ENCODE results near the gene SND1.
A peak's percentile ranks its signal among the peaks of the same experiment; 100 is the strongest.

Gene SND1

DNA sequence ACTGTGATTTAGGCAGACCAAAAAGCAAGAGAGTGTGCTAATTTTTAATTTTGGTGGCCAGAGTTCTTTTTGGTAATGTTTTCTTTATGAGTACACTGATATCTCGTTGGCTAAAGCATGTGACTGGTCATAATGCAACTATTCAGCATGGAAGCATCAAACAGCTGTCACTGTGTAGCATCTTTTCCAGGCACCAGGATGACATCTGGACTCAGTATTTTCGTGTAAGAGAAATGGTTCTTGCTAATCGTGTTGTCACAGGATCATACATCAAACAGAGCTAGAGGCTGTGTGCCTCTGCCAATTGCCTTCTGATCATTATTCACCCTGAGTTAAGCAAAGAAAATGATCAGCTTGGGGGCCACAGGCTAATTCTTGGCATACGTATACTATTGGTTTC, 118.9 kb downstream of the SND1 start:
- ATAC-seq = no peak

DNA sequence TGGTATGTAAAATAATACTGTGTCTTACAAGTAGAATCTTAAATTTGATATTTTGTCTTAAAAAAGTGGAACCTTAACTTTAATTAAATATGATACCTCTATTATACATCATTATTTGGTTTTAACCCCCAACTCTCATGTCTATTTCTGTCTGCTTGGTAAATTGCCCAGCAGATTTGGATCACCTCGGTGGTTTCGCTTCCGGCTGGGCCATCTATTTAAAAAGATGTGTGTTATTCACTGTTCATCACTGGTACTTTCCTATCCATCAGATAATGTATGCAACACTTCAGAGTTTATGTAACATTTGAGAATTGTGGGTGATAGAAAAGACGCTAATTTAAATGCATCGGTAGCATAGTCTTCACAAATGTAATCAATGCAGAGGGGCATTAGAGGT, 119.7 kb downstream of the SND1 start:
- peak; percentile 43 to 46 for ATAC-seq

DNA sequence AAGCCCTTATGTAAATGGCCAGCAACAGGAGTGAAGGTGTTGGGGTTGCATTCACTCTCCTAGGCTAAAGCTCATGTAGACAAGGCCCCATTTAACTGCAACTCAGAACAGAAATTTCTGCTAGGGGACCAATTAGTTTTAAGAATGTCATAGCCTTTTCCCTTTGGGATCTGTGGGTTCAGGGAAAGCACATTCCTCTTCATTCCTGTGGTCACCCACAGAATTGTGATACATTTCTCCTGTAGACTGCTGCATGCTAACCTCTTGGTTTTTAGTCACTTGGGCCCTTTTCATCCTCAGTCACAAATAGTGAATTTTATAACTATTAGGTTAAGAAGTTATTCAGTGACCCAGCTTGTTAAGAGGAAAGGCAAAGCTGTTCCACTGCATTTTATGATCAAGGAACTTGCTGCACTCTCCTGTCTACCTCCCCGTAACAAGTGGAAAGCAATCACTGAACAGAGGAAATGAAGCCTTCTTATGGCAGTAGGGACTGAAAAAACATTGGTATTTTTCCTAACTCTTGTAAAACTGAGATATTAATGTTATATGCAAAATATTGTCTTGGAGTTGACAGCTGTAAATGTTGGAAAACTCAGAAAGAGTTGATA, 124.9 kb downstream of the SND1 start:
- ATAC-seq = no peak

DNA sequence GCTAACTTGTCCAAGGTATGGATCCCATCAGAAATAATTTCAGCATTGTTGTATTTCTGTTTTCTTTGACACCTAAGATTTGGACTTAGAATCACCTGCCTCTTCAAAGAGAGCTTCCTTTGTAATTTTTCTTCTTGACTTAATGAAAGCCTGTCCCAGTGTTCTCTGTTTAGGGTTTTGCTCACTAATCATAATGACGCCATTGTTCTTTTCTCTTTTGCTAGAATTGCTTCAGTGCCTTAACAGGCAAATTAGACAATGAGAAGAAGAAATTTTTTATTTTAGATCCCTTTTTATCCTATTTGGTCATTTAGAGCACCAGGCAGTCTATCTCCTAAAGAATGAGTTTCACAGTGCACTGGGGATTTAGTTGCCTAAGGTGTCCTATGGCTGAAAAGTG, 128.5 kb downstream of the SND1 start:
- ATAC-seq = no peak

DNA sequence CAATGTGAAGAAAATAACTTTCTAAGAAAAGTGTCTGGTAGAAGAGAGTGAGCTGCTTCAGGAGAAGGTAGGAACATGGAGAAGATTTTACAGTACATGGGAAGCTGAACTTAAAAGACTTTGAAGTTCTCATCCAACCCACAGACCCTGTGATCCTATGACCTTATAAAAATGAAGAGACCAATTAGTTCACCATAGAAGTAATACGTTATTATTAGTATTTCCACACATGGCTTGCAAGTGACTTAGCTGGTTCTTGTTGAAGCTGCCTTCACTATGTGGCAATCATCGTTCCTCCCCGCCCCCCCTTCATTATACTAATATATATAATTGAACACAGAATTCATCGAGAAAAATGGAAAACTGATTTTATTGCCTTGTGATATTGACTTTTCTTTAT, 129.1 kb downstream of the SND1 start:
- ATAC-seq = no peak

DNA sequence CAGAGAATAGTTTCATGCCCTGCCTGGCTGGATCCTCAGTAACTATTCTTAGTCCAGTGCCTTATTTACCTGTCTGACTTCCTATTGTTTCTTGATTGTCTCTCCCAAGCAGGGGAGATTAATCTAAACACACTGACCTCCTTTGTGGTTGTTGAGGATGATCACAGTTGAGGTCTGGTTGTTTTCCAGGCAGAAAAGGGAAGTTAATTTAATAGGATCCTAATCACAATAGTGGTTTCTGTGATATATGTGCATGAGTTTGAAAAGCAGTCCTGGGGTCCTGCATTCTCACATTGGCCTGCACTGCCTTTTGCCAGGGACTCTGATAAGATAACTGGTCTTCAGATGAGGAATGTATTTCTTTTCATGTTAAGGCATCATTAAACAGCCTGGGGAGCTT, 130.1 kb downstream of the SND1 start:
- no peak for ATAC-seq

DNA sequence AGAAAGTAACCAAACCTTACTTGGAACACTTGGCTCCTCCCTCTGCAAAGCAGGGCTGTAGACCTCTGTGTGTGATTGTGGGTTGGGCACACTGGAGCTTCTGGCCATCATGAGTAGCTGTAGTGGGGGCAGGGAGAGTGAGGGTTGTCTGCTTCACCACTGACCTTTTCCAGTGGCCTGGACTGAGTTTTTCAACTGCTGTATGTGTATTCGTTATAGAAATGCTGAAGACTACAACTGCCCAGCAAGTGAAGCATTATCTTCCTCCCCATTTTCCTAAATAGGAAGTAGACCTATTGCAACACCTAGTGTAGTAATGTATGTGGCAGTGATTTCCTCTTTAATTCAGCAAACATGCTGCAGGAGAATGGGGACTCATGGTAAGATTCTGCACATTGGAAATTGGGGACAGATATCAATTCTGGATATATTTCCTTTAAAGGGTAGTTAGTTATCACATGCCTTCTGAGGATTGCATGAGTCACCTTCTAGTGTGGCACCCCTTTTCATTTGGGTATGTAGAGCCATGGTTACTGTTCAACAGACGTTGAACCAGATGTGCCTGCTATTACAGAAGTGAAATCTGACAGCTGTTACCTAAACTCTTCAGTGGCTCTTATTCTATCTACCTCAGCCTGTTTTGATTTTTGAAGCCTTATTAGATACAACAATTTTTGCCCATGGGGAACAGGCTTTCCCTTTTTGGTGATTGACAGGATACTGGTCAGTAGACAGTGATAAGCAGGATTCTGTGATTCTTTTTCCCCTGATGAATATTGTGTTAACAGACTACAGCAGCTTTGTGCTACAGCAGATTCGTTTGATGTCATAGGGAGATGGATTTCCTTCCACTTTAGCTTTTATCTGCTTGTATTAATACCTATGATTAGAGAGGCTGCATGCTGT, 130.9 kb downstream of the SND1 start:
- ATAC-seq = no peak

DNA sequence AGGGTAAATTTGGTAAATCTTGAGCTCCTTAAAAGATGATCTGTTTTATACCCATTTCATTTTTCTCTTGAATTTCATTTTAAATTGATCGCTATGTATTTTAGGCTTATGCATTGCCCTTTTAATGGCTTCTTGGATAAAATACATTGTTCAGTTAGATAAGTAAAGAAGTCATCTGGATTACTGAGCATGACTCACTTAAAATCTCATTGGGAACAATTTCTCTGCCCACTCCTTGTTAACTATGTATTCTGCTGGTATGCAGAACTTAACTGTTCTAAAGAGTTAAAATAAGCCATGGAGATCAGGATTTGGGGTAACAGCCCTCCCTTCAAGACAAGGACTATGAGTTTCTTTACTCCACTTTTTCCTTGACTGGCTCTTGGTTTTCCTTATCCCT, 134.2 kb downstream of the SND1 start:
- no peak for ATAC-seq

DNA sequence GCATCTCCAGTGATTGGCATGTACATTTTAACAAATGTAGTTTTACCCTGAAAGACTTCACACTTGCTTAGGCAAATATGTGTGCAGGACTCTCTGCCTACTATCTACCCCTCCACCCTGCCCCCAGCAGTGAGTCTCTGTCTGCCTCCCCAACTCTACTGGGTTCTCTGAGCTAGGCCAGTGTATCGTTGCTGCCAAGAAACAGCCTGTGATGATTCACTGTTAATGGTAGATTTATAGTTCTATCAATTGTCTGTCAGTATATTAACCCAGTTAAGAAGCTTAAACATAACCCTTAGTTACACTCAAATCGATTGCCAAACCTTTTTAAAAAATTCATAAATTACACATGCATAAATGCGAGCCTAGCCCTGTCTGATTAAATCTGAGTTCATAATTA, 137.0 kb downstream of the SND1 start:
- ATAC-seq = no peak

DNA sequence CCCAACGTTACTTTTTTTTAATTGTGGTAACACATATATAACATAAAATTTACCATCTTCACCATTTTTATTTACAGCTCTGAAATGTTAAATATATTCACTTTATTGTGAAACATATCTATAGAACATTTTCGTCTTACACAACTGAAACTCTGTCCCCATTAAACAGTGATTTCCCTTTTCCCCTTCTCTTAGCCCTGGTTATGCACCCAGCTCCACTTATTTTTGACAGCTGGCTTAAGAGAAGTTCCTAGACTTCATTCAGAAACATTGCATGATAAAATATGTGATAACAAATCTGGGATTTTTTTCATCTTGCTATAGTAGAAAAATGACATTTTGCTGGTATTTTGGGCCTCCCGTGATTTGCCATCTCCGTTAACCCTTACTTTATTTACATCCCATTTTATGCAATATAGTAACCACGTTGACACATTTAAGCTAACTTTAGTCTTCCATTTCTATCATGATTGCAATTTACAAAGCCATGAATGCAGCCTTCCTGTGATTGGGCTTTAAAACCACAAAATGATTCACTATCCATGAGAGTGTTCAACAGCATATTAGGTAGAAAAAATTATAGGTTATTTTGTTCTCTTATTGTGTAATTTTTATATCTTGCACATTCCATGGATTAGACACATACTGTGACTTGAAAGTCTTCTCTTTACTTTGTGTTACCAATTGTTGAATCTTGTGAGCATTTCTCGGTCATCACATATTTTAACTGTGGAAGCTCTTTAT, 139.6 kb downstream of the SND1 start:
- ATAC-seq = no peak

DNA sequence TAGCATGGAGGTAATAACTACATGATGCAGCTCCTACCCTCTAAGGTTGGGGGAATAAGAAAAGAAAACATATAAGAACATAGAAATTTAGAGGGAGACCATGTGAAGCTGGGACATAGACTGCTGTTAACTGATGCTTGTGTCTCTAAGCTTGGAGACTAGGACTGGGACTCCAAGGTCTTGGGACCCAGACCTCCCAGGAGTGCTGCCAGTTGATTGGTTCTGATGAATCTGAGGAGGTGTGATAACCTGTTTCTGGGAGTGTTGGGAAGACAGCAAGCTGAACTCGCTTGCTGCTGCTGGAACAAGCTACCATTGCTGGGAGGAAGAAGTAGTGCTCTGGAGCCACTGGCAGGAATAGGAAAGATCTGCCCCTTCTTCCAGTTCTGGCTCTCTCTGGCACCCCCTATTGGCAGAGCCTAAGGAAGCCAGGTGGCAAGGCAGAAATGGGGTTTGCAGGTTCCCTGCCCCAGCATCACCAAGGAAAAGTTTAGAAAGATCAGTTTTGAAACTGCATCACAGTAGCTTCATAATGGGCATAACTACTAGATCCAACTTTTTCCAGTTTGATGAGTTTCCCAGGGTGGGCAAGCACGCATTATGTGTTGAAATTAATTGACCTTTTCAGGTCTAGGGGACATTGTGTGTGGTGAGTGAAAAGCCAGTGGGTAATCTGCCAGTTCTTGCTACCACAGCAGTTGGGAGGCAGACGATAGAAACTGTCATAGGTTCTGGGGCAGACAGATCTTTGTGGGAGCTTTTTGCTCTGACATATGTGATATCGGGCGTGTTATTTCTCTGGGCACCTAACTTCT, 140.7 kb downstream of the SND1 start:
- peak in 1 of 2 donors; percentile 17 for ATAC-seq

DNA sequence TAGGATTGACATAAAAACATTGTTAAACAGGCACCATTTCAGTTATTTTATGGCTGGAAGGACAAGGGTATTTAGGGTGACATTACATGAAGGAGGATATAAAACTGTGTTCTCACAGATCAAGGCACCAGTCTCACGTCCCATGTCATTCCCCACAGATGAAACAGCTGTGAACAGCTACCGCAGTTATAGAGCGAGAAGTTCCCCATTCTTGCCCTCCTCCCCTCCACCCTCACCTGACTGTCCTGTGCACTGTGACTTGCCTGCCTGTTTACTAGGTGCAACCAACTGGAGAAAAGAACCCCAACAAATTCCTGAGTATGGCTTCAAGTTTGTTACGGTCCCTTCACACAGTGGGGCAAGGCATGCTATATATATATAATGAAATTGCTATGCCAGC, 141.6 kb downstream of the SND1 start:
- ATAC-seq = no peak

DNA sequence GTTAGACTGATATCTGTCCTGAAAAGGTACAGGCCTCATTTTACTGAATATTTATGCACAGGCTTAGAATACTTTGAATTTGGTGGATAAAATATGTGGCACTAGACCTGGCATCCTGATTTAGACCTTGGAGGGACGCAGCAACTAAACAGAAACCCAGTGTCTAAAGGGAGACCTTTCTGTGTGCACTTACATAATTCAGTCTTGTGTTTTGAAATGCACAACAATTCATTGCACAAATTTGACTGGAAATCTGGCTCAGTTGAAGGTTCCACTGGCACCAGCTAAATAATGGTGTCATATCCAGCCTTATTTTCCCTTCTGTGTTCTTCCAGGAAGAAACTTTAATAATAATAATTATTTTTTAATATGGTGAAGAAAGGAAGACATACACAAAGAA, 142.1 kb downstream of the SND1 start:
- ATAC-seq = no peak

DNA sequence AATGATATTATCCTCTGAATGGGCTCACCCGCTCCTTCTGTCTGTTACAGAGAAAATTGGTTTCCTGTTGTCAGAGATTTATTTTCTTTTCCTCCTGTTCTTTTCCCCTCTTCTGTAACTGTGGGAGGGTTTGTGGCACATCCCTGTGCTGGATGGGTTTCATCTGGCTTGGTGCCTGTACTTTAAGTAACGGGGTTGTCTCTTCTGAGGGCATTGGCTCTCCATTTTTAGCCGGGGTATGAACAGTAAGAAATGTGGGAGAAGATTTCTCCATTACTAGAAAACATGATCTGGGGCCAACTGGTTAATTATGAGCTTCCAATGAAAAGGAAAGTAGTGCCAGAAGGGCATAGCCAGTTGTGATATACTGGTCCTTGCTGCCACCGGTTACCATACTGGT, 142.6 kb downstream of the SND1 start:
- no peak for ATAC-seq

DNA sequence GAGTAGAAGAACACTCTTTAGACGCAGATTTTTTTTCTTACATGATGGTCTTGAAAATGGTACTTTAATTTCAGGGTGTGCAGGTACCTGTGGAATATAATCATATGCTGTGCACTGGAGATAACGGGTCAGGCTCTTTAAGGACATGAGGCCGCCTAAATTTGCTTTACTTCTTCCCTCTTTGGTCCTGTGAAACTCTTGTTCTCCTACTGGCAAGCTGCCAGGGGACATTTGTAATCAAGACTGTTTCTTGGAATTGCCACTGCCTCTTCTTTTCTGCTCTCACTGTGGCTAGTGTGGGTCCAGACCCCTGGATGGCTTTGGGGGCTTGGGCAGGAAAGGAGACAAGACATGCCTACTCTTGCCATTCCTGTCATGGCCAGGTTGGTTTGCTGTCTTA, 146.0 kb downstream of the SND1 start:
- no peak for ATAC-seq

DNA sequence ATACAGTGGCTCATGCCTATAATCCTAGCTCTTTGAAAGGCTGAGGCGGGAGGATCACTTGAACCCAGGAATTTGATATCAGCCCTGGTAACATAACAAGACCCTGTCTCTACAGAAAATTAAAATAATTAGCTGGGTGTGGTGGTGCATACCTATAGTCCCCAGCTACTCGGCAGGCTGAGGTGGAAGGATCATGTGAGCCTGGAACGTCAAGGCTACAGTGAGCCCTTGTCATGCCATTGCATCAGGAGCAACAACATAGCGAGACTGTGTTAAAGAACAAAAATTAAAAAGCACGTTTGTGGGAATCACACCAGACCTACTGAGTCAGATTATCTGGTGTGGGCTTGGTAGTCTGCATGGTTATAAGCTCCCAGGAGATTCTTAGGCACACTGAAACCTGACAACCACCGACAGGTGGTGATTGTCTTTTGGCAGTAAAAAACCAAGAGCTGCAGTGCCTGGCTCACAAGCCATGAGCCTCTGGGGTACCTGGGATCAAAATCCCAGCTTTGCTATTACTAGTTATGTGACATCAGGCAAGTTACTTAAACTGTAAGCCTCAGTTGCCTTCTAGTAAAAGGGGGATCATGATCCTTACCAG, 146.9 kb downstream of the SND1 start:
- no peak for ATAC-seq

DNA sequence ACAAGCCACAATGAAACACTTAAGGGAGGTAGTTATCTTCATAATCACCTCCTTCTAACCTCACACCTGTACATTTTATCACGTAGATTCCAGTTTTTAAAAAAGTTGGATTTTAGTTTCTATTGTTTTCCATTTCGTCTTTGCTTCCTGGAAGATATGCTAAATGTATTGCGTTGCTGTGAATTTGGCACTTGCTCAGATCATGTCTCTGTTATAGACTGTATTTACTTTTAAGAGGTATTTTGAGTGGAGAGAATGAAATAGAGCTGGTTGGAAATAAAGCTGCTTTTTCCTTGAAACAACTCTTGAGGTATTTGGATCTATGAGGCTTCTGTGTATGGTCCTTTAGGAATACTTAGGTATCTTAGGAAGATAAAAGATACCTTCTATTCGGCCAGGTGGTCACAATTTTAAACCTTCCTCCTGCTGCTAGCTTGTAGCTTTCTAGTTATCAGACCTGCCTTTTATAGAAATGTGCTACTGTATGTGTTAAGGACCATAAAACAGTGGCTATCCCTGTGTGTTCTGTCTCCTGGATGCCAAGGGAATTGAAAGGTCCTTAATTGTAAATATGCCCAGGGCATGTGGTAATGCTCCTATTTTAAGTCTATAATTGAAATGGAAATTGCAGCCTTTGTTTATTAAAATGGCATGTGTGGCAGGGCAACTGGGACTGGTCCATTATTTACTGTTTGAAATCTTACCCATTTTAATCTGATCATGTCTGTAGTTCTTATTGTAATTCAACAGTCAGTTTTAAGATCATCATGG, 147.7 kb downstream of the SND1 start:
- ATAC-seq = no peak

DNA sequence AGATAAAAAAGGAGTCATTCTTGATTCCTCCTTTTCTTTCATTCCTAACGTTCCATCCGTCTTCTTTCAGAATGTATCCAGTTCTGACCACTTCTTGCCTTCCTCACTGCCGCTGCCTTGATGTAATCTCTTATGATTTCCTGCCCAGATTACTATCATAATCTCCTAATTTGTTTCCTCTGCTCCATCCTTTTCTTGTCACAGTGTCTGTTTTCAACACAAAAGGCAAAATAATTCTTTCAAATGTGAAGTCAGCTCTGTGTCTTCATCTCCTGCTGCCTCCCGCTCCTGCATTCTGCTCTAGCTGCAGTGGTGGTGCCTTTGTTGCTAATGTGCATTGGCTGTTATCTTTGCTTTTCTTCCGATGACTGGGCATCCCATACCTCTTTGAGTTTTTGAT, 150.9 kb downstream of the SND1 start:
- no peak for ATAC-seq

DNA sequence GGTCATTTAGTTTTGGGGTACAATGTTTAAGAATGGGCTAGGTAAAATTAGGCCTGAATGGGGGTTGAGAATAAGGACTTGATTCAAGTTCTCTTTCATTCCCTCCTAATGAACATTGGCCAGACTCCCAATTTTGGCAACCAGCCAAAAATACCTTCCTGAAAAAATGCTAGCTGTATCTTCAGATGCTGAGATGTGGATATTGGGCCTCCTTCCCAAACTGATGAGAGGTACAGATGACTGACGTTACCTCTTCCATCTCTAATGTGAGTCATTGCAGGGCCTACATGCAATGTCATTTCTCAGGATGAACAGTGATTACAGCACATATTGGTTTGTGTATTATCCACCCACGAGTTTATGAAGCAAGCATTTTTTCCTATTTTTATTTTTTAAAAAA, 151.6 kb downstream of the SND1 start:
- ATAC-seq = no peak

DNA sequence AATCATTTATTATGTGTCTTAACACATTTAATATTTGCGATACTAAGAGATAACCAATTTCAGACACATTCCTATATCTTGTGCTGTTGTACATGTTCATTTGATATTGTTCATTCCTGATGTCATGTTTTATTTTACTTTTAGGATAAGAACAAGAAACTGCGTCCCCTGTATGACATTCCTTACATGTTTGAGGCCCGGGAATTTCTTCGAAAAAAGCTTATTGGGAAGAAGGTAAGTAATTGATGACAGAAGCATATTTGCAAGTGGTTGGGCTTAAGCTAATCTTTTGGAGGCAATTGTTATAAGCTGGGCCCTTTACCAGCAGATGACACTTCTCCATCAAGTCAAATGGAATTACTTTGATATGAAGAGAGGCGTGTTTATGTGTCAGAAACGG, 155.3 kb downstream of the SND1 start:
- ATAC-seq = no peak

DNA sequence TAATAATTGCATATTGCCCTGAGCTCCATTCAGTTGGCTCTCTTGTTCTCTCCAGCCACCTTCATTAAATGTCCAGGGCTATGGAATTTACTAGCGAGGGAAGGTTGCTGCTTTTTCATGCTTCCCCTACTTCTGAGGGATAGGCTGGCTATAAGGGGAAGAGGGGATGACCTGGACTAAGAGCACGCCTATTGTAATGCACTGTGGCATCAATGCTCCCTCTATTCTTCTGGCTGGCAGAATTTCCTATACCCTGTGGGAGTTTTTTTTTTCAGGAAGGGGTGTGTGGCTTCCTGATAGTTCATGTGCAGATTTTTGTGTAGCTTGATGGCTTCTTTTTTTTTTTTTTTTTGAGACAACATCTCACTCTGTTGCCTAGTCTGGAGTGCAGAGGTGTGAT, 155.8 kb downstream of the SND1 start:
- ATAC-seq = no peak

DNA sequence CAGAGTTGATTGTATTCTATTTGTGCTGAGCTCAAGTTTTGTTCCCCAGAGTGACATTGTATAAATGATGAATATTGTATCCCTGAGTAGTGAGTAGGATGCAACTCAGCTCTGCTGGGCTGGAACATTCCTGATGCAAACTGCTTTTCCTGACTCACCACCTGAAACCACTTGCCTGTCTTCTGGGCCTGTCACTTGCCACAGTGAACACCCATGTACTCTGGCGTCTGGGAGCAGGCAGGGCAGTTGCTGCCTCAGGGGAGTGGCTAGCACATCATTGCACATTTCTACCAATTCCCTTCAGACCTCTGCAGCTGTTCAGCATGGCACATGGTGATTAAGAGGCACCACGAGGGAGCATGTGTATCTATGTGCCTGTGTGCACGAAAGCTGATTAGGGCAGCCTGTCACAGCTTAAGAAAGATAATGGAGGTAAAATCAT, 157.3 kb downstream of the SND1 start:
- no peak for ATAC-seq
